Activated T-cell treated with anti-CD3 and anti-CD28 coated beads, Interleukin-2, amount 50 U/mL, for 48 hours (primary cell): ENCODE results near the gene PCP4.

Experiments used
- DNase-seq, 2 experiments: peaks; one replicate each; pipeline ENCODE4 v3.0.0-alpha.2; 2020

PCP4 gene

DNA sequence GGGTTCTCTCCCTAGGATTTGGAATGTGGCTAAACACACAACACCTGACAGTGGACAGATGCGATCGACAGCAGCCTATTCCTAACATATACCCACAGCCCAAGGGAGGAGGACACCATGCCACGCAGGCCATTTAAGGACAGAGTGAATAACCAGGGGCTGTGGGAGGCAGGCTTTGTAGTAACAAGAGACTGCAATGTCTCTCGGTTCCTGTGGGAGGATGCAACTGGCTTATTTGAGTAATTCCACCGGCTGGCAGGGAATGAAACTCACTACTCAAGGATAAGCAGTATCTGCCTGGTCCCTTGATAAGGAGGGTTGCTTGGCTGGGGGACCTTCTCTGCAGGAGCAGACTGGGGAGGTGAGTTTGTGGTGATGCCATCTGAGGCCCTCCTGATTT, 109.6 kb downstream of the PCP4 start:
- no peak for DNase-seq
